KMS-11 (cell line): ENCODE results near the gene GLIS1.

Source experiments
- H2AFZ ChIP-seq: fragments of 200-600 bp; sonication (generic); 2 replicates; pipeline ENCODE4 v1.6.1; 2016; ENCODE audit warnings: antibody characterized with exemption, mixed run types, low read depth
- H3K27ac ChIP-seq: fragments of 200-600 bp; sonication (generic); 2 replicates; pipeline ENCODE4 v1.6.1; 2016; ENCODE audit warnings: mild to moderate bottlenecking, mixed run types
- H3K27me3 ChIP-seq: fragments of 200-600 bp; sonication (generic); 2 replicates; pipeline ENCODE4 v1.6.1; 2017; ENCODE audit warnings: mild to moderate bottlenecking, low read depth, mixed run types, moderate library complexity; ENCODE audit not compliant: insufficient read depth
- H3K36me3 ChIP-seq: fragments of 200-600 bp; sonication (generic); 2 replicates; pipeline ENCODE4 v1.6.1; 2017; ENCODE audit warnings: mild to moderate bottlenecking, mixed run types; ENCODE audit not compliant: insufficient read depth
- H3K4me1 ChIP-seq: fragments of 200-600 bp; sonication (generic); 2 replicates; pipeline ENCODE4 v1.6.1; 2016; ENCODE audit warnings: mild to moderate bottlenecking, low read depth, mixed run types; ENCODE audit not compliant: poor library complexity, severe bottlenecking
- H3K4me2 ChIP-seq: fragments of 200-600 bp; sonication (generic); 2 replicates; pipeline ENCODE4 v1.7.0; 2016; ENCODE audit warnings: mild to moderate bottlenecking, mixed run types
- H3K4me3 ChIP-seq: fragments of 200-600 bp; sonication (generic); IDR thresholded peaks from 2 replicates; pipeline ENCODE4 v1.6.1; 2017; ENCODE audit warnings: low read depth, low read length, mixed read lengths; ENCODE audit not compliant: insufficient read depth
- H3K79me2 ChIP-seq: fragments of 200-600 bp; sonication (generic); 2 replicates; pipeline ENCODE4 v1.6.1; 2016; ENCODE audit warnings: low read depth, mixed run types; ENCODE audit not compliant: insufficient read depth
- H3K9ac ChIP-seq: fragments of 200-600 bp; sonication (generic); 2 replicates; pipeline ENCODE4 v1.6.1; 2016; ENCODE audit warnings: mild to moderate bottlenecking, mixed run types
- H4K20me1 ChIP-seq: fragments of 200-600 bp; sonication (generic); 2 replicates; pipeline ENCODE4 v1.6.1; 2016; ENCODE audit warnings: mild to moderate bottlenecking, mixed run types; ENCODE audit not compliant: insufficient read depth
- TF ChIP-seq, protein P1 (sequence below): fragments of 200-600 bp; sonication (generic); conservative IDR thresholded peaks from 2 replicates; pipeline ENCODE4 v1.6.1; 2017; ENCODE audit warnings: low read depth, mild to moderate bottlenecking, antibody characterized with exemption, low read length, moderate library complexity, mixed read lengths

Gene GLIS1

DNA sequence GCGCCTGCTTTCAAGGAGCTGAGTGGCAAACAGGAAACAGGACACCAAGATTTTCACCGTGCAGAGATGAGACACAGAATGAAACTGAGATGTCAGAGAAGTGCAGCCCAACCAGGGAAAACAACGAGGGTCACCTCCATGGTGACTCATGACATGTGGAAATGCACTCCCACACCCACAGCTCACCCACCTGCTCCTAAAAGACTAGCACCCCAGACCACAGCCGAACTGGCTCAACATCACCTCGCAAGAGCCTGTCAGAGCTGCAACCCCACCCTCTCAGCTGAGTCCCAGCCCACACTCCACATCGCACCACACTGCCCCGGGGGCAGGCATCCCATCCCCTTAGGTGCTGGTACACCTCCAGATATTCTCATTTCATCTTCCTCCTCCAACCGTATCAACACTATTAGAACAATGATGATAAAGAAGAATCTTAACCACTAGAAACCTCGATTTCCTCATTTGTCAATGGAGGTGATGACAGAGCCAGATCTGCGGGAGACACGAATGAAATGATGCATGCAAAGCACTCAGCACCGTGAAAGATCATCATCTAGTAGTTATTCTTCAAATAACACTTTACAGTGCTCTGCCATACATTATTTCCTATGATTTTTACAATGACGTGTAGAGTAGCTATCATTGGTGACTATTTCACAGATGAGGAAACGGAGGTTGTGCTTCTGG lies 176.5 kb downstream of the GLIS1 start:
- H3K79me2 ChIP-seq: no peaks in the 10 kb centered on the region
- no peak overlapping the region for H3K9ac ChIP-seq
- no peak overlapping the region for H3K4me3 ChIP-seq
- H3K27ac ChIP-seq: no peak overlapping the region
- H4K20me1 ChIP-seq: no peaks in the 10 kb centered on the region
- no peaks in the 10 kb centered on the region for H3K36me3 ChIP-seq
- H2AFZ ChIP-seq: no peak overlapping the region
- no peaks in the 10 kb centered on the region for H3K4me1 ChIP-seq
- H3K27me3 ChIP-seq: no peaks in the 10 kb centered on the region
- no peak overlapping the region for H3K4me2 ChIP-seq
- TF ChIP-seq, protein P1, sequence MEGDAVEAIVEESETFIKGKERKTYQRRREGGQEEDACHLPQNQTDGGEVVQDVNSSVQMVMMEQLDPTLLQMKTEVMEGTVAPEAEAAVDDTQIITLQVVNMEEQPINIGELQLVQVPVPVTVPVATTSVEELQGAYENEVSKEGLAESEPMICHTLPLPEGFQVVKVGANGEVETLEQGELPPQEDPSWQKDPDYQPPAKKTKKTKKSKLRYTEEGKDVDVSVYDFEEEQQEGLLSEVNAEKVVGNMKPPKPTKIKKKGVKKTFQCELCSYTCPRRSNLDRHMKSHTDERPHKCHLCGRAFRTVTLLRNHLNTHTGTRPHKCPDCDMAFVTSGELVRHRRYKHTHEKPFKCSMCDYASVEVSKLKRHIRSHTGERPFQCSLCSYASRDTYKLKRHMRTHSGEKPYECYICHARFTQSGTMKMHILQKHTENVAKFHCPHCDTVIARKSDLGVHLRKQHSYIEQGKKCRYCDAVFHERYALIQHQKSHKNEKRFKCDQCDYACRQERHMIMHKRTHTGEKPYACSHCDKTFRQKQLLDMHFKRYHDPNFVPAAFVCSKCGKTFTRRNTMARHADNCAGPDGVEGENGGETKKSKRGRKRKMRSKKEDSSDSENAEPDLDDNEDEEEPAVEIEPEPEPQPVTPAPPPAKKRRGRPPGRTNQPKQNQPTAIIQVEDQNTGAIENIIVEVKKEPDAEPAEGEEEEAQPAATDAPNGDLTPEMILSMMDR: no peak

DNA sequence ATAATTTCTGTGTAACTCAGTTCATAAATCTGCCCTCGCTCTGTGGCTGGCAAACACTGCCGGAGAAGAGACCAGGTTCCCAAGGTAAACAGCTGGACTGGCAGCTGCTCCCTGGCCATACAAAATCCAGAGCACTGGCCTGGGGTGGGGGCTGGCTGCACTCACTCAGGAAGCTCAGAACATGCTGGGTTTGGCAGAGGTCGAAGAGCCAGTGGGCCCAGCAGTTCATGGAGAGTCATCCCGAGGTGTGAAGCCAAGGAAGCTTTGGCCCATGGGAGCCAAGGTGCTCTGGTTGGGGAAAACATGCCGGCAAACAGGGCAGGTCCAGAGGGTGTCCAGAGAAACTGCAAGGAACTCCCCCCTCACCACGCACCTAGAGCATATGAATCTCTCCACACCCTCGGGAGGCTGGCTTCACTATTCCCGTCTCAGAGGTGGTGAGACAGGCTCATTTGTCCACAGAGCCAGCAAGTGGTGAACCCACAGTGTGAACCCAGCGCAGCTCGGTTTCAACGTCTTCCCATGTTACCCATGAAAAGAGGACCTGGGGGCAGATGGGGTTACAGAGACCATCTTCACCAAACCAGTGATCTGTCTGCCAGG lies 177.4 kb downstream of the GLIS1 start:
- no peaks in the 10 kb centered on the region for H4K20me1 ChIP-seq
- TF ChIP-seq, protein P1: no peak
- no peaks in the 10 kb centered on the region for H3K36me3 ChIP-seq
- no peak overlapping the region for H2AFZ ChIP-seq
- no peak overlapping the region for H3K9ac ChIP-seq
- H3K4me1 ChIP-seq: no peaks in the 10 kb centered on the region
- no peak overlapping the region for H3K4me2 ChIP-seq
- no peaks in the 10 kb centered on the region for H3K79me2 ChIP-seq
- H3K27me3 ChIP-seq: no peaks in the 10 kb centered on the region
- H3K27ac ChIP-seq: no peak overlapping the region
- no peak overlapping the region for H3K4me3 ChIP-seq

DNA sequence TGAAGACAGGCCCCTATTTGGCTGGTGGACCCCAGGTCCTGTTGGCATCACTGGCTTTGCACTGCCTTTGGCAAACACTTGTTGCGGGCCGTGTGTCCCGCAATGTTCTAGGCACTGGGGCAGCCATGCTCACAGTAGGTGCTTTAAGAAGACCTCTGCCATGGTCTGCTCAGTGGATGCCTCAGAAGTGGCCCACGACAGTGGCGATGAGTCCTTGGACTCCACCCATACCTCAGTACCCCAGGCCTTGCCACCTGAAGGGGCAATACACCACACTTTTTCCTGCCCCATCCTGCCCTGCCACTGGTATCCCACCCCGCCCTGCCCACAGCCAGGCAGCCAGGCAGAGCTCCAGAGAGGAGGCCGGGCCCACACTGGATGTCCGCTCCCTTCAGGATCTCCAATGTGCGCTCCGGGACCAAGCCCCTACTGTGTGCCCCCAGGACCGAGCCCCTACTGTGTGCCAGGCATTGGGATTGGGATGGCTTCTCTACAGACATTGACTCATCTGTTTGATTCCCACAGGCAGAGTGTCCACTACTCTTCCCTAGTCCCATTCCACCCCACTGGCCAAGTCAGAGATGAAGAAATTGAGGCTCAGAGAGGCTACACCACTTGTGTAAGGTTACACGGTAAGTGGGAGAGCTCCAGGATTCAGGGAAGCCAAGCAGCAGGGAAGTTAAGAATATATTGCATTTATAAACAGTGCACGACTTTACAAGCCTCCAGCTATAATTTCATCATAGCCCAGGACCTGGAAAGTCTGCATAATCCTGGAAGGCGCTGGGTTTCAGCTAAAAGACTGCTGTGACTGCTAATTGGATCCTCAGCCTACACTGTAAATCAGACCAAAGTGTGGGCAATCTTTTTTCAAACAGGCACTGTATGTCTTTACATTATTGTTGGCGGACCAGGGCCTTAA lies 178.1 kb downstream of the GLIS1 start:
- Histone ChIP-seq H3K9ac (no peak overlapping the region), H3K27me3 (no peaks in the 10 kb centered on the region), H4K20me1 (no peaks in the 10 kb centered on the region), H3K4me2 (no peak overlapping the region), H3K4me3 (no peak overlapping the region), H3K36me3 (no peaks in the 10 kb centered on the region), H3K4me1 (no peaks in the 10 kb centered on the region), H3K27ac (no peak overlapping the region), H3K79me2 (no peaks in the 10 kb centered on the region), H2AFZ (no peak overlapping the region)
- TF ChIP-seq, protein P1: no peak

DNA sequence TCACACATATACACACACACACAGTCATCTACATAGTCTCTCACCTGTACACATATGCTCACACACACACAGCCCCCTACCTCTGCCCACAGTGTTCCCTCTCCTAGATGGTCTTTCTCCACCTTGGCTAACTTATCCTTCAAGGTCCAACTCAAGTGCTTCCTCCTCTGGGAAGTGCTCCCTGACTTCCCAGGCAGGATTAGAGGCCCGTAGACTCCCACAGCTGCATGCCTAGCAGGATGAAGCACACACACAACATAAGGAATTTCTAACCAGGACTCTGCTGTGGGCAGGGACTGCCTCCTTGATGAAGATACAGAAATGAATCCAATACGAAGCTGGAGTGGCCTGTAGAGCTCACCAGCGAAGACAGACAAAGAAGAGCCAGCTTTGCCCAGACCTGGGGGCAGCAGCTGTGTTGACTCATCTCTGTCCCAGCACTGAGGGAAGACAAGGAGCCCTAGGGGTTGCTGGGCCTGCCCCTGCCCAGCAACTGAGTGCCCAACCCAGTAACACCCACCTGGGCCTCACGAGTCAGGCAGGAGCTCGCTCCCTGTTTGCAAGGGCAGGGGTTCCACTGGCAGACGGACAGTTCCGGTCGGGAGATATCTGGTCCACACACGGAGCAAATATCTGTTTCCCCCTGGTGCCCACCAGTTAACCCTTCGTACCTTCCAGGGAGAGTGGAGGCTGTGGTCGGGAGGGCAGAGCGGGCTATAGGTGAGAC lies 178.9 kb downstream of the GLIS1 start:
- Histone ChIP-seq H3K4me2 (no peak overlapping the region), H3K79me2 (no peaks in the 10 kb centered on the region), H3K4me3 (no peak overlapping the region), H3K9ac (no peak overlapping the region), H4K20me1 (no peaks in the 10 kb centered on the region), H3K4me1 (no peaks in the 10 kb centered on the region), H3K27ac (no peak overlapping the region), H3K27me3 (no peaks in the 10 kb centered on the region), H3K36me3 (no peaks in the 10 kb centered on the region), H2AFZ (no peak overlapping the region)
- TF ChIP-seq, protein P1: no peak
